ENCODE measurements around the gene TH.
A peak's percentile ranks its signal among the peaks of the same experiment; 100 is the strongest.

TH gene

GRCh38 chr11:2208691-2209369, 37.2 kb upstream of the TH start:
- DNase-seq, result no peak

- no peak for DNase-seq
Observed at GRCh38 chr11:2207773-2208621, 36.4 kb upstream of the TH start.

- DNase-seq, result no peak
Observed at GRCh38 chr11:2207212-2207611, 35.6 kb upstream of the TH start.

- DNase-seq, result no peak
Observed at GRCh38 chr11:2205981-2206690, 34.5 kb upstream of the TH start.

GRCh38 chr11:2205214-2205720, 33.7 kb upstream of the TH start:
- DNase-seq, result no peak

- no peak for DNase-seq
Observed at GRCh38 chr11:2204361-2205213, 33.0 kb upstream of the TH start.

GRCh38 chr11:2203440-2204259, 32.0 kb upstream of the TH start:
- no peak for DNase-seq

- no peak for DNase-seq
Observed at GRCh38 chr11:2202900-2203439, 31.4 kb upstream of the TH start.

GRCh38 chr11:2202071-2202899, 30.7 kb upstream of the TH start:
- DNase-seq, result no peak

- no peak for DNase-seq
Observed at GRCh38 chr11:2201542-2201941, 29.9 kb upstream of the TH start.

- DNase-seq, result no peak
Observed at GRCh38 chr11:2200957-2201519, 29.4 kb upstream of the TH start.

GRCh38 chr11:2200536-2200935, 28.9 kb upstream of the TH start:
- no peak for DNase-seq

GRCh38 chr11:2199466-2200341, 28.1 kb upstream of the TH start:
- DNase-seq, result no peak

- no peak for DNase-seq
Observed at GRCh38 chr11:2198621-2199365, 27.2 kb upstream of the TH start.

GRCh38 chr11:2197771-2198520, 26.3 kb upstream of the TH start:
- no peak for DNase-seq

GRCh38 chr11:2196970-2197770, 25.6 kb upstream of the TH start:
- DNase-seq, result peak; percentile 70

GRCh38 chr11:2195756-2196088, 24.1 kb upstream of the TH start:
- DNase-seq, result no peak

All from hematopoietic multipotent progenitor cell treated with erythropoietin and hydrocortisone succinate and interleukin-3 and kit ligand, for 8 days (in vitro differentiated cells).